Fibroblast of skin of right quadriceps (primary cell): ENCODE results near the gene RNU6-9.

Experiments used
- DNase-seq: peaks from one replicate; pipeline ENCODE4 v3.0.0-alpha.2; 2013

Gene RNU6-9

DNA sequence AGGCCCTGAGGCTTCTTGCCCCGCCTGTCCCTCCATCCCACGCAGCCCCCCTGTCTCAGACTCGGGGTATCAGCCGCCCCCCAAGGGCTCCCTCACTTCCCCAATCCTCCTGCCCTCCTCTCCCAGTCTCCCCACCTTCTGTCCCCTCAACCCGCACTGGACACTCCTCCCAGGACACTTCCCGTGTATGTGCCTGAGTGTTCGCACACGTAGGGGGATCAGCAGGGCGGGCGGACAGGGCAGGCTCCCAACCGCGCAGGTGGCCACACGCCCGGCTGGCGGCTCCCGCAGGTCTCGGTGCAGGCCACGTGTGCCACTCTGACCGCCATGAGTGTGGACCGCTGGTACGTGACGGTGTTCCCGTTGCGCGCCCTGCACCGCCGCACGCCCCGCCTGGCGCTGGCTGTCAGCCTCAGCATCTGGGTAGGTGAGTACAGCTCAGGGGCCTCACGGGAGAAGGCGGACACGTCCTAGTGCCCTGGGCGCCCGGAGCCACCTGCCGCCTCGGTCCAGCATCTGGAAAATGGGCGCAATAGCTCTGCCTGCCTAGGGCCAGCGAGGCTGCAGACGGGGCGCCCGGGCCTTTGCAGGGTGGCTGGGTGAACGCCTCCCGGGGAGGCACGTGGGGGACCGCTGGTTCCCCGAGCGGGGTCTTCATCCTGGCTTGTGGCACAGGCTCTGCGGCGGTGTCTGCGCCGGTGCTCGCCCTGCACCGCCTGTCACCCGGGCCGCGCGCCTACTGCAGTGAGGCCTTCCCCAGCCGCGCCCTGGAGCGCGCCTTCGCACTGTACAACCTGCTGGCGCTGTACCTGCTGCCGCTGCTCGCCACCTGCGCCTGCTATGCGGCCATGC, 26.1 kb downstream of the RNU6-9 start:
- DNase-seq: no peak

DNA sequence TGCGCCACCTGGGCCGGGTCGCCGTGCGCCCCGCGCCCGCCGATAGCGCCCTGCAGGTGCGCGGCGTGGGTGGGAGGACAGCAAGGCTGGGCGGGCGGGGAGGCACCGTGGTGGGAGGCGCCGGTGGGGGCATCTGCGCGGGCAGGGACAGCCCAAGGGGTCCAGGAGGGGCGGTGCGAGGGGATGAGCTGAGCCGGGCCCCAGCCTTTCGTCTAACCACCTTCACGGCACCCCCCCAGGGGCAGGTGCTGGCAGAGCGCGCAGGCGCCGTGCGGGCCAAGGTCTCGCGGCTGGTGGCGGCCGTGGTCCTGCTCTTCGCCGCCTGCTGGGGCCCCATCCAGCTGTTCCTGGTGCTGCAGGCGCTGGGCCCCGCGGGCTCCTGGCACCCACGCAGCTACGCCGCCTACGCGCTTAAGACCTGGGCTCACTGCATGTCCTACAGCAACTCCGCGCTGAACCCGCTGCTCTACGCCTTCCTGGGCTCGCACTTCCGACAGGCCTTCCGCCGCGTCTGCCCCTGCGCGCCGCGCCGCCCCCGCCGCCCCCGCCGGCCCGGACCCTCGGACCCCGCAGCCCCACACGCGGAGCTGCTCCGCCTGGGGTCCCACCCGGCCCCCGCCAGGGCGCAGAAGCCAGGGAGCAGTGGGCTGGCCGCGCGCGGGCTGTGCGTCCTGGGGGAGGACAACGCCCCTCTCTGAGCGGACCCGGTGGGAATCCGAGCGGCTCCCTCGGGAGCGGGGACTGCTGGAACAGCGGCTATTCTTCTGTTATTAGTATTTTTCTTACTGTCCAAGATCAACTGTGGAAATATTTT, 27.0 kb downstream of the RNU6-9 start:
- DNase-seq: no peak

DNA sequence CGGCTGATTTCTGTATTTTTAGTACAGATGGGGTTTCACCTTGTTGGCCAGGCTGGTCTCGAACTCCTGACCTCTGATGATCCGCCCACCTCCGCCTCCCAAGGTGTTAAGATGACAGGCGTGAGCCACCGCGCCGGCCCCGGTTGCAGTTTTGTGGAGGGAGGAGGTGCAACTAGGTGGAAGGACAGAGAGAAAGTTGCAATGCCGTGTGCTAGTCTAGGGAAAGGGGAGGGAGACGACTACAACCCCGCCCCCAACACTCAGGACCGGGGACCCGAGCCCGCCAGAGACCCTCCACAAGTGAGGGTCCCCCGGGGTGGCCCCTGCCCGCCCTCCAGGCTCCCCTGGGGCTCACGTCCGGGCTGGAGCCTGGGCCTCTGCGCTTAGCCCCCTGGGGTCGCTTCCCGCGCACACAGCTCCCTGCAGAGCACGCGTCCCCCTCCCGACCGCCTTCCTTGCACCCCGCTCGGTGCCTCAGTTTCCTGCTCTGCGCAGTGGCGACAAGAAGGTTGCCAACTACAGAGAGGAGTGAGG, 31.3 kb downstream of the RNU6-9 start:
- no peak for DNase-seq

DNA sequence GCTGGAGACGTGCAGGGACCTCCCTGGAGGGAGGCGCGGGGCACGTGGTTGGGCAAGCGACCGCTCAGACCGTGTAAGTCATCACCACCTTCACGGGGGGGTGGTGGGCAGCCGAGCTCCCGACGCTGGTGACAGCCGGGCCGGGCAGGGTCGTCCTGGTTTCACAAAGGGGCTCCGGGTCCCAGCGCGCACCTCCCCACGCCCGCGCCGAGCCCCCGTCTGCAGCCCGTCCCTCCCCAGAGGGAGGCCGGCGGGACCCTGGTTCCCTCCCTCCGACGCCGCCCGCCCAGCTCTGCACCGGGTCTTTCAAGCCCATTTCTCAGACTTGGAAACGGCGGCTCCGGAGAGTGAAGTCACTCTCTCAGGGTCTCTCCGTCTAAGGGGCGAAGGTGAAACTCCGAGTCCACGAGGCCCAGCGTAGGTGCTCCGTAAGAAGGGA, 31.8 kb downstream of the RNU6-9 start:
- DNase-seq: peak; percentile 33

DNA sequence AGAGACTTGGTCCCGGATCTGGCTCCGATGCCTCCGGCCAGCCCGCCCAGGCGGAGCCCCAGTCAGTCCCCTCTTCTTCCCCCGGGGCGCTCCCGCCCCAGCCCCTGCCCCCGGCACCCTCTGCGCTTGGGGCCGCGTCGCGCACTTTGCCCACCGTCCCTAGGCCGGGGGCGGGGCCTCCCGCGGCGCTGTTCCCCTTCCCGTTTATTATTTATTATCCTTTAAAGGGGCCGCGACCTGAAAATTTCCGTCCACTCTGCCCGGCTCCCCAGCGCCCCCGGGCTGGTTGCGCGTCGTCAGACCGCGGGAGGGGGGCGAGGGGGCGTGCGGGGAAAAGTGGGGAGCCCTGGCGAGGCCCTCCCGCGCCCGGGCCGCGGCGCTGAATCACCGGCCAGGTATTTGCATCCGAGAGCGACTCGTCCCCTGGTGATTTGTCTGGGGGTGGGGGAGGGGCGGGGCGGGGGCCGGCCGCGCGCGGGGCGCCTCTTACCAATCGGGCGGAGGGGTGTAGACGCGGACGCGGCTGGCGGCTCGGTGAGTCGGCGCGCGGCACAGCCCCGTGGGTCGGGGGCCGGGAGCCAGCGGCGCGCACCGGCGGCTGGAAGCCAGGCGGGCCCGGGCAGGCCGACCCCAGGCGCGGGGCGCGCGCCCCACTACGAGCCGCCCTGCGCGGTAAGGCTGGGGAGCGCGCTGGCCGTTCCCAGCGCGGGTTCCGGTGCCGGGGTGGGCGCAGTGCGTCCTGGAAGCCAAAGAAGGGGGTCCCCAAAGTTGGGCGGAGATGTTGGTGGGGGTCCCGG, 32.4 kb downstream of the RNU6-9 start, which contains the start of gene ARID3A:
ARID3A (plus strand) TSS at position 510 of the 797 bp plus-strand sequence. CDS start 3,494 bp downstream, outside the sequence.
- DNase-seq: peak; percentile 88

DNA sequence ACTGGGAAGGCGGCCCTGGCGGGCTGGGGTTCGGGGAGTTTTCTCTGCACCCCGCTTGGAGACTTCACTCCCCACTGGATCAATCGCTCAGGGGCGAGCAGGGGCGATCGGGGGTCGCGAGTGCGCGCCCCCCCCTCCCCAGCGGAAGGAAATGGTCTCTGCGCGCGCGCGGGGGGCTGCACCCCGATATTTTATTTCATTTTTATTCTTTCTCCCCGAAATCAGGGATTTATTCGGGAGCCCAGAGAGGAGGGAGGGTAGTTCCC, 33.0 kb downstream of the RNU6-9 start:
- no peak for DNase-seq

DNA sequence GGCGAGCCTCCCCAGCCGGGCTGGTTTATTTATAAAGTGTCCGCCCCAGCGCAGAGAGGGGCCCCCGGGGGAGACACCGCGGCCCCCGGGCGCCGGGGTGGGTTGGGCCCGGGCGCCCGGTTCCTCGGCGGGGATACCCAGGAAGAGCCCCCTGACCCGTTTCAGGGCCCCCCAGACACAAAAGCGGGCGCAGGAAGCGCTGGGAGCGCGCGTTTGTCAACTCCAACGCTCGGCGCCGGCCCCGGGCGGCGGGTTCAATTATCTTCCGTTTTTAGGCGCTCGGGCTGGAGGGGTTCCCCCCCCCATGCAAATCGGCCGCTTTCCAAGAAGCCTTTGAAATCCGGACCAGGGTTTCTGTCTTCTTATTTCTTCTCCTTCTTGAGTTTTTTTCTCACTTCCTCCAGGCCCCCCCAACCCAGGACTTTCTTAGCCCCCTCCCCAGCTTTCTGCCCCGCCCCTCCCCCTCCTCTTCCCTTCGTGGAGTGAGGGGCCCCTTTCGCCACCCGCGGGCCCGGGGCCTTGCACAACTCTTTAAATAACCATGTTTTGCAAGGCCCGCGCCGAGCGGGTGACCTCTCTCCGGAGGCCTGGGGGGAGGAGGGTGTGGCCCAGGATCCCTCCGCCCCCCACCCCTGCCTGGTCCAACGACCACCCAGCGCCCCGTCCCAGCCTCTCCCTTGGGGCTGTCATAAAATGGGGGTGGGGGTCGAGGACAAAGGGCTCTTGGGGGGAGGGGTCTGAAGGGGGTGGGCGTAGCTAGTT, 33.5 kb downstream of the RNU6-9 start:
- peak; percentile 40 for DNase-seq

DNA sequence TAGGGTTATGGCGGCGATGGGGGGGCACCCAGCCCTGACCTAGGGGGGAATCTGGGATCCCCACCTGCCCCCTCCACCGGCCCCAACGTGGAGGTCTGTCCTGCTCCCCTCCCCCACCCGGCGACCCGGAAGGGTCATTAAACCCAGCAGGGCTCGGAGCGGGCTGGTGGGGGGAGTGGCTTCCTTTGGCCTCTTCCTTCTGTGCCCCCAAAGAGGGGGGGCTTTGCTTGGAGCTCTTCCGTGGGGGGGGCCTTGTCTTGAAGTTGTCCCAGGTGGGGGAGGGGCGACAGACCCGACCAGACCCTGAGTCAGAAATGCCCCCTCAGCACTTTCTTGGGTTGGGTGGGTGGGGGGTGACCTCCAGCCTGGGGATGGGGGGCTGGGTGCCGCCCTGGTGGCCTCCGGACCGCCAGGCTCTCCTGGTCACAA, 34.1 kb downstream of the RNU6-9 start:
- DNase-seq: no peak

DNA sequence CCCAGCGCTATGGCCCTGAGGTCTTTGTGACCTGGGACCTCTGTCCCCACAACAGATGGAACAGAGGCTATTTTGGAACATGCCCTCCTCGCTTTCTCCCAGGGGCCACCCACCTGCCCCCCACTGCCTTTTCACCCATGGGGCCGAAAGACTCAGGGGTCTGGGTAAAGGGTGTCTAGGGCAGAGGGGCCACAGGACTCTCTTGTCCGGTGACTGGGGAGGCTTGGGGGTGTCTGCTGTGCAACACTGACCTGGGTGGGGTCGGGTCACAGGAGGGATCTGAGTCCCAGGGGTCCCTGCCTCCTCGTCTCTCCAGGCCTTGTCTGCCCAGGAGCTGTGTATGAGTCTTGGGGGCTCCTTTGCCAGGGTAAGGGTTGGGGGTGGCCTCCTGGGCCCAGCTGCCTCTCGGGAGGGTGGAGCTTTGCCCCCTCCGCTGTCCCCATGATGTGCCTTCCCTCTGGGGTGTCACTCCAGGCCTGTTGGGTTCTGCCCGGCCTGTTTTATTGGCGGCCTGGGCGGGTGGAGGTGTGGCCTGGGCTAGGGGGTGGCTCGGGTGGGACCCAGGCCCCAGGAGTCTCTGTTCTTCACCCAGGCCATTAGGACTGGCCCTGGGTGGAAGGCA, 34.6 kb downstream of the RNU6-9 start:
- no peak for DNase-seq

DNA sequence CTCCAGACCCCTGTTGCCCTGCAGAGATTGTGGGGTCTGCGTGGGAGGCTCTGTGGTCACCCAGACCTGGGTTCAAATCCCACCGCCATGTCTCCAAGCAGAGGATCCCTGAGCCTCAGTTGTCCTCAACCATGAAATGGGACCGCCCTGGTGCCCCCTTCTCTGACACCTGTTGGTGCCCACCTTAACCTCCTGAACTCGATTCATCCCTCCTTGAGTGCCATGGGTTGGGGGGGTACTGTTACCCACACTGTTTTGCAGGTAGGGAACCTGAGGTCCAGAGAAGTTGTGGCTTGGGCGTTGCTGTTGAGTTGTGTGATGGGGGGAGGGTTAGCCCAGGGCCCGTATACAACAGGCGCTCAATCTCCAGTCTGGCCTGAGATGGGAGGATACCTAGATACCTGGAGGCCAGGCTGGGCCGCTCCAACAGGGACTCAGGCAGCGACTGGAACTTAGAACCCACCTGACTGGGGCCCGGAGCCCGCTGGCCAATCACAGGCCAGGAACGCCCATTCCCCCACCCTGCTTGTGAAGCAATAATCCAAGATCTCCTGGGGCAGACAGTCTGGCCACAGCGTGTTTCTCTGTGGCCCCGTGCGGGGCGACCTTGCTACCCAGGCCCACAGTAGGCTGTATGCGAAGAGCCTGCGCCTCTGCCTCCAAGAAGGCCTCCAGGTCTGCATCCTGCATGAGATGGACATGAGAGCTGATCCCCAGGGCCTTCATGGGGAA, 35.4 kb downstream of the RNU6-9 start:
- DNase-seq: no peak

DNA sequence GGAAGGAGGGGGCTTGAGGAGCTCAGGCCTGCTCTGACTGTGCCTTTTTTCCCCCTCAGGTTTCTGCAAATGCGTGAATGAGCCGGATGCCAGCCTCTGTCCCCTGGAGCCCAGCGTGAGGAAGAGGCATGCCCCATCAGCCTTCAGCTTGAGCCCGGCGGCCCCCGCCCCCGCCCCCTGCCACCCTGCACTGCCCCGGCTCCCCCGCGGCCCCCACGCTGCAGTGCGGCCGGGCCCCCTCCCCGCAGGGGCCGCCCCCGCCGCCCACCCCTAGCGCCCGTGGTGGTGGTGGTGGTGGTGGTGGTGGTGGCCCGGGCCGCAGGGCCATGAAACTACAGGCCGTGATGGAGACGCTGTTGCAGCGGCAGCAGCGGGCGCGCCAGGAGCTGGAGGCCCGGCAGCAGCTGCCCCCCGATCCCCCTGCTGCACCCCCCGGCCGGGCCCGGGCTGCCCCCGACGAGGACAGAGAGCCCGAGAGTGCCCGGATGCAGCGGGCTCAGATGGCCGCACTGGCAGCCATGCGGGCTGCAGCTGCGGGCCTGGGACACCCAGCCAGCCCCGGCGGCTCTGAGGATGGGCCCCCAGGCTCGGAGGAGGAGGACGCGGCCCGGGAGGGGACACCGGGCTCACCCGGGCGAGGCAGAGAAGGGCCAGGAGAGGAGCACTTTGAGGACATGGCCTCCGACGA, 36.1 kb downstream of the RNU6-9 start:
- DNase-seq: no peak

DNA sequence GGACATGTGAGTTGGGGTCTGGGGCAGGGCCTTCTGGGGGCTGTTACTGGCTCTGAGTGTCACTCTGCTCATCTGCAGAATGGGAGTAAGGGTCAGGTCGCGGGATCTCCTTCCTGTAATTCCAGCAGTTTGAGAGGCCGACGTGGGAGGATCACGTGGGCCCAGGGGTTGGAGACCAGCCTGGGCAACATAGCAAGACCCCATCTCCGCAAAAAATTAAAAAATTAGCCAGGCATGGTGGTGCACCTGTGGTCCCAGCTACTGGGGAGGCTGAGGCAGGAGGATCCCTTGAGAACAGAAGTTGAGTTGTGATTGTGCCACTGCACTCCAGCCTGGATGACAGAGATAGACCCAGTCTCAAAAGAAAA, 36.6 kb downstream of the RNU6-9 start:
- DNase-seq: no peak

DNA sequence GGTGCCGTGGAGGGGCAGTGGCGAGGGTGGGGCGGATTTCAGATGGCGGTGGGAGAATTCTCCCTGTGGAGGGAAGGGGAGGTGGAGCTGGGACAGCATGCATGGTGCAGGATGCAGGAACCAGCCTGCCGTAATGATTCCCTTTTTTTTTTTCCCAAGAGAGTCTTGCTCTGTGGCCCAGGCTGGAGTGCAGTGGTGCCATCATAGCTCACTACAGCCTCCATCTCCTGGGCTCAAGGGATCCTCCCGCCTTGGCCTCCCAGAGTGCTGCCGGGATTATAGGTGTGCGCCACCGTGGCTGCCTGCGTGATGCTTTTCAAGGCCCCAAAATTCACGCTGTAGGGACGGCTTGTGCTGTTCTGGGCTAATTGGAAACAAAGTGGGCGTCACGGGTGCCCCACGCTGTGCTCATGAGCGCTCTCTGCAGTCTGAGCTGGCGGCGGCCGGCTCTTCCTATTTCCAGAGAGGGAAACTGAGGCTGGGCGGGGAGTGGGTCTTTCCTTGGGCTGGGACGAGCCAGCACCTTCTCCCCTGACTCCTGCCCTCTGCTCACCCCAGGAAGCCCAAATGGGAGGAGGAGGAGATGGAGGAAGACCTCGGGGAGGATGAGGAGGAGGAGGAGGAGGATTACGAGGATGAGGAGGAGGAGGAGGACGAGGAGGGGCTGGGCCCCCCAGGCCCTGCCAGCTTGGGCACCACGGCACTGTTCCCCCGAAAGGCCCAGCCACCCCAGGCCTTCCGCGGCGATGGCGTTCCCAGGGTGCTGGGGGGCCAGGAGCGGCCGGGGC, 38.8 kb downstream of the RNU6-9 start:
- DNase-seq: no peak

DNA sequence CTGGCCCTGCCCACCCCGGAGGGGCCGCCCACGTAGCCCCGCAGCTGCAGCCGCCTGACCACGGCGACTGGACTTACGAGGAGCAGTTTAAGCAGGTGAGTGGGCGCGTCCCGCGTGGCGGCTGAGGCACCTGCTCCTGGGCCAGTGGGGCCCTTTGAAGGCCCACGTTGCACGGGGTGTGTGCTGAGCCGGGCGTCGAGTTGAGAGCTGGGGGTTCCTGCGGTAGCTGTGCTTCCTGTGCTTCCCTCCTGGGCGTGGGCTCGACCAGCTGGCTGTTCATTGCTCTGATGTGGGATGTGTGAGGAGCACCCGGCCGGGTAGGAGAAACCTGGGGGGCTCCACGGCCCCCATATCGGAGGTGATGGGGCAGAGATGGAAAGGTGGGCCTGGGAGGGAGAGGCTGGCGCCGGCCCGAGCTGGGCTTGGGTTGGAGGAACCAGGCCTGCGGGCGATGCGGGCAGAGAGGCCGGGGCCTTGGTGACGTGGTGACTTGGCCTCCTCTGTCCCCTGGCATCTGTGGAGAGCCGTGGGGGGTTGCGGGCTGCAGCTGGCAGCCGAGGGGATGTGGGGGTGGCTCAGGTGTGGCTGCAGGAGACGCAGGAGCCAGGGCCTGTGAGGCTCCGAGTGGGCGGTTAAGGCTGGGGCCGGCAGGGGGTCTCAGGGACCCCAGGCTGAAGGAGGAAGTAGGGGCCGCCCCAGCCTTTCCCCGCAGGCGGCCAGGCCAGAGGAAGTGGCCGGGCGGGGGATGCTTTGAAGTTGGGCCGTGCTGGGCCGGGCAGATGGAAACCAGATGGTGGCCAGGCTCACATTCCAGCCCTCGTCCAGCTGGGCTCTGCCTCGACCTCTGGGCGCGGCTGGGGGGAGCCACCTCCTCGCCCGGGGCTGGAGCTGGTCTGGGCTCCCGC, 39.6 kb downstream of the RNU6-9 start:
- peak; percentile 45 for DNase-seq

DNA sequence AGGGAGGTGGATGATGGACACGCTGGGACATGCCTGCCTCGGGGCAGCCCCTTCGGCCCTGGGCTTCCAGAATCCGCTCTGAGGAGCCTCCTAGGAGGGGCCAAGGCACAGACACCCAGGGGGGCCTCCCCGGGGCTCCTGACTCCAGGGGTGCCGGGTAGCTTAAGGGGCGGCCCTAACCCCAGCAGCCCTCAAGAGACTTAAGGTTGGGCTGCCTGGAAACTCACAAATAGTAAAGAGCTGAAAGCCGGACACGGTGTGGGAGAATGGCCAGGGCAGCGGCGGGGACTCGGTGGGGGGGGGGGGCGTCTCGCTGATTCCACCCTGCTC, 40.2 kb downstream of the RNU6-9 start:
- DNase-seq: no peak

DNA sequence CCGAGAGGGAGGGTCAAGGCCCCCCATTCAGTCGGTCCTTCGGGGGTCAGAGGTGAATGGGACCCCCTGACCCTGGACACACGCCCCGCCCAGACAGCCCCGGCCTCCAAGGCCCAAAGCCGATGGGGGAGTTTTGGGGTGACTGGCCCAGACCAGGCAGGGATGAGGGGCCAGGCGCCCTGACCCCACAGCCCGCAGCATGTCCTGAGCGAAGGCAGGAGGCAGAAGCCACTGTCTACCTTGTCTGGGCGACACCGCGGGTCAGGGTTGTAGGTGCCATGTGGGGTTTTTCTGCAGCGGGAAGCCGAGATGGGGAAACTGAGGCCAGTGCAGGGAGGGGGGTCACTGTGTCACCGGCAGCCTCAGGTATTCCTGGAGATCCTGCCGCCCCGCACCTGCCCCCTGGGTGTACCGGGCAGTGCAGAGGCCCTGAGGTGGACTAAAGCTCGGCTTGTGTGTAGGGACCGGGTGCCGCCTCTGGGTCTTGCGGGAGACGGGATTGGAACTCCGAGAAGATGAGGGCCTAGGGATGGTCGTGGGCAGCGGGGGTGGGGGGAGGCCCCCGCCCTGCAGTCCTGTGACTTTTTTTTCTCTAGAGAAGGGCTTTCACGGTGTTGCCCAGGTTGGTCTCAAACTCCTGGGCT, 41.0 kb downstream of the RNU6-9 start:
- DNase-seq: no peak

DNA sequence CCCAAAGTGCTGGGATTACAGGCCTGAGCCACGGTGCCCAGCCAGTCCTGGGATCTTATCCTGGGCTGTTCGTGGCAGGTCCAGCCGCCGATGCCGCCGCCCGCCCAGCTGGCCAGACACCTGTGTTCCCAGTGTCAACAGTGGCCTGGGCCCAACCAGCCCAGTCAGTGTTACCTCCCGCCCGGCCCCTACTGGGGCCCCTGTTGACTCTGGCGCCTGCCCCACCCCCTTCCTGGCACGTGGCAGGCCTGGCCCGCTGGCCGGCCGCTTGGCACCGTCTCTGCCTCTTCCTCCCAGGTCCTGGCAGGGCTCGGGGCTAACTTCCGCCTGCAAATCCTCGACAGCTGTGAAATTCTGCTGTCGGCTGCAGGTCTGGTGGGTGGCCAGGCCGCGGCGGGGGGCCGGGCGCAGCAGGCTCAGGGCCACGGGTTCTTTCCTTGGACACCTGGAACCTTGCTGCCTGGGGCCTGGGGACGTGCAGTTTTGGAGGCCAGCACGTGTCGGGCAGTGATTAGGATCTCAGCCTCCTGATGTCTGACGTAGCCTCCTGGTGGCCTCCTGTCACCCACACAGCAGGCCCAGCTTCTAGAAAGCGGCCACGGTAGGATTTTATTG, 41.7 kb downstream of the RNU6-9 start:
- DNase-seq: peak; percentile 13

DNA sequence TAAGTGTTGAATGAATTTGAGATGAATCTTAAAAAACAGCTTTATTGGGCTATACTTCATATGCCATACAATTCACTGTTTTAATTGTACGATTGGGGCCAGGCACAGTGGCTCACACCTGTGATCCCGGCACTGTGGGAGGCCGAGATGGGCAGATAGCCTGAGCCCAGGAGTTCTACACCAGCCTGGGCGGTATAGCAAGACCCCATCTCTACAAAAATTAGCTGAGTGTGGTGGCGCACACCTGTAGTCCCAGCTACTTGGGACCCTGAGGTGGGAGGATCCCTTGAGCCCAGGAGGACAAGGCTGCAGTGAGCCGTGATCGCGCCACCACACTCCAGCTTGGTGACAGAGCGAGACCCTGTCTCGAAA, 42.9 kb downstream of the RNU6-9 start:
- DNase-seq: no peak
